HCT116 (cell line): ENCODE data around the gene DCP1A. TPM values are rescaled to one million over a fixed set of nuclear protein-coding genes. Genes with fewer than 3 reads are reported as not detected.

ENCODE experiments used
- ATAC-seq: fragments of 200-7000 bp; cut with Tn5 transposase; 2 replicates; pipeline ENCODE4 v1.9.1; 2020; ENCODE audit warnings: mild to moderate bottlenecking, moderate library complexity
- BruUV-seq: library from RNA; stranded (reverse); fragments of 400-500 nt; replicated peaks from 2 replicates; lab custom pipeline; 2021; lab: Mats Ljungman, UMichigan
- CTCF ChIA-PET: fragments of 300-600 bp; sonication (Branson Sonifier 250); formaldehyde crosslinking; loops from one replicate; lab custom pipeline; 2021; ENCODE audit warnings: antibody characterized with exemption; lab: Charles Lee
- POLR2A ChIA-PET: fragments of 300-600, 350-600 bp; sonication (Branson Sonifier 250); formaldehyde crosslinking; loops from one replicate; lab custom pipeline; 2021; ENCODE audit warnings: antibody characterized with exemption; lab: Charles Lee
- RAD21 ChIA-PET, 2 experiments: fragments of 300-600 bp; sonication (Branson Sonifier 250); formaldehyde crosslinking; loops; one replicate each; lab custom pipeline; 2023; ENCODE audit warnings: low total read pairs in 2 of 2; ENCODE audit not compliant: uncharacterized antibody in 2 of 2, unreplicated experiment in 2 of 2, low non-redundant PET in 1 of 2; lab: Charles Lee
- DNase-seq: peaks from one replicate; pipeline ENCODE4 v3.0.0-alpha.2; 2010; ENCODE audit warnings: low read depth, low spot score
- H2AFZ ChIP-seq: fragments of 200-600 bp; shearing (Covaris generic), sonication (generic); 2 replicates; pipeline ENCODE4 v1.6.1; 2017; ENCODE audit warnings: low read depth, mixed run types, mixed read lengths, antibody characterized with exemption, low read length; ENCODE audit not compliant: poor library complexity, severe bottlenecking
- H3K27ac ChIP-seq: 2 replicates; pipeline ENCODE4 v1.5.1; 2012; ENCODE audit warnings: low read depth, low read length
- H3K27me3 ChIP-seq: fragments of 200-600 bp; sonication (generic); 2 replicates; pipeline ENCODE4 v1.6.1; 2016; ENCODE audit warnings: mixed run types, low read length, mixed read lengths; ENCODE audit not compliant: insufficient read depth
- H3K36me3 ChIP-seq, 2 experiments: fragments of 200-500 bp in 1 of 2; fragments of 200-600 bp in 1 of 2; sonication (Bioruptor generic) in 1 of 2; sonication (generic) in 1 of 2; 2 replicates each; pipeline versions ENCODE4 v1.5.1 to v1.6.1; 2014 to 2016; ENCODE audit warnings: low read length in 2 of 2, inconsistent platforms in 1 of 2, mixed read lengths in 1 of 2, mixed run types in 1 of 2; ENCODE audit not compliant: insufficient read depth in 2 of 2, control insufficient read depth in 1 of 2
- H3K4me1 ChIP-seq, 2 experiments: fragments of 200-600 bp in 1 of 2; sonication (generic) in 1 of 2; 2 replicates each; pipeline versions ENCODE4 v1.5.1 to v1.6.1; 2012 to 2017; ENCODE audit warnings: low read length in 2 of 2, inconsistent platforms in 1 of 2, mild to moderate bottlenecking in 1 of 2, mixed read lengths in 1 of 2, mixed run types in 1 of 2, moderate library complexity in 1 of 2; ENCODE audit not compliant: insufficient read depth in 2 of 2, control insufficient read depth in 1 of 2
- H3K4me2 ChIP-seq: fragments of 200-600 bp; sonication (generic); 2 replicates; pipeline ENCODE4 v1.6.1; 2017; ENCODE audit warnings: mixed run types, low read length, mixed read lengths
- H3K4me3 ChIP-seq, 2 experiments: fragments of 200-600 bp in 1 of 2; sonication (generic) in 1 of 2; replicated peaks in 1 of 2; 2 replicates each; pipeline ENCODE4 v1.5.1; 2011 to 2016; ENCODE audit warnings: low read length in 2 of 2, control low read depth in 1 of 2, low read depth in 1 of 2, mild to moderate bottlenecking in 1 of 2, mixed read lengths in 1 of 2, mixed run types in 1 of 2
- H3K79me2 ChIP-seq: fragments of 200-600 bp; sonication (generic); 2 replicates; pipeline ENCODE4 v1.6.1; 2017; ENCODE audit warnings: mild to moderate bottlenecking, mixed run types, low read length, moderate library complexity, mixed read lengths; ENCODE audit not compliant: insufficient read depth
- H3K9ac ChIP-seq: fragments of 200-600 bp; sonication (generic); 2 replicates; pipeline ENCODE4 v1.6.1; 2016; ENCODE audit warnings: low read length, mixed read lengths
- H3K9me2 ChIP-seq: fragments of 200-600 bp; sonication (generic), shearing (Covaris generic); 2 replicates; pipeline ENCODE4 v1.6.1; 2017; ENCODE audit warnings: mixed run types, mild to moderate bottlenecking, moderate library complexity; ENCODE audit not compliant: insufficient read depth
- H3K9me3 ChIP-seq, 2 experiments: fragments of 200-500 bp in 1 of 2; fragments of 200-600 bp in 1 of 2; sonication (Bioruptor generic) in 1 of 2; sonication (generic) in 1 of 2; 2 replicates each; pipeline ENCODE4 v1.6.1; 2014 to 2017; ENCODE audit warnings: low read length in 2 of 2, mixed read lengths in 2 of 2, inconsistent platforms in 1 of 2, low read depth in 1 of 2, mild to moderate bottlenecking in 1 of 2, mixed run types in 1 of 2, moderate library complexity in 1 of 2; ENCODE audit not compliant: control insufficient read depth in 1 of 2, insufficient read depth in 1 of 2
- H4K20me1 ChIP-seq: fragments of 200-600 bp; sonication (generic), shearing (Covaris generic); 2 replicates; pipeline ENCODE4 v1.6.1; 2017; ENCODE audit warnings: mixed run types, mild to moderate bottlenecking, moderate library complexity; ENCODE audit not compliant: insufficient read depth
- CBX3 ChIP-seq: IDR thresholded peaks from 2 replicates; pipeline ENCODE4 v1.6.1; 2012; ENCODE audit warnings: low read depth
- CEBPB ChIP-seq: IDR thresholded peaks from 2 replicates; pipeline ENCODE4 v1.6.1; 2012; ENCODE audit warnings: low read depth
- EGR1 ChIP-seq: IDR thresholded peaks from 2 replicates; pipeline ENCODE4 v1.6.1; 2012; ENCODE audit warnings: low read depth
- ELF1 ChIP-seq: IDR thresholded peaks from 2 replicates; pipeline ENCODE4 v1.6.1; 2012; ENCODE audit warnings: low read depth, borderline replicate concordance
- EZH2 ChIP-seq: fragments of 200-600 bp; sonication (generic); IDR thresholded peaks from 2 replicates; pipeline ENCODE4 v1.6.1; 2017; ENCODE audit warnings: antibody characterized with exemption, mixed run types
- EZH2phosphoT487 ChIP-seq: fragments of 200-600 bp; IDR thresholded peaks from 2 replicates; pipeline ENCODE4 v1.6.1; 2018; ENCODE audit warnings: antibody characterized with exemption, borderline replicate concordance
- POLR2A ChIP-seq: IDR thresholded peaks from 2 replicates; pipeline ENCODE4 v1.7.0; 2011; ENCODE audit warnings: borderline replicate concordance; ENCODE audit not compliant: insufficient read depth, insufficient read length; ENCODE audit errors: extremely low read depth
- POLR2AphosphoS5 ChIP-seq: IDR thresholded peaks from 2 replicates; pipeline ENCODE4 v1.6.1; 2011; ENCODE audit warnings: mild to moderate bottlenecking, low read depth, low read length, moderate library complexity
- SRF ChIP-seq: IDR thresholded peaks from 2 replicates; pipeline ENCODE4 v1.6.1; 2012; ENCODE audit warnings: low read depth
- TCF7L2 ChIP-seq: IDR thresholded peaks from 2 replicates; pipeline ENCODE4 v1.7.0; 2011; ENCODE audit warnings: borderline replicate concordance, inconsistent platforms; ENCODE audit not compliant: insufficient read depth, insufficient read length; ENCODE audit errors: extremely low read depth
- YY1 ChIP-seq: IDR thresholded peaks from 2 replicates; pipeline ENCODE4 v1.6.1; 2011; ENCODE audit warnings: low read length, low read depth, moderate library complexity, mild to moderate bottlenecking; ENCODE audit not compliant: insufficient replicate concordance; ENCODE audit errors: extremely low read depth
- ZFX ChIP-seq: fragments of 450-650 bp; IDR thresholded peaks from 2 replicates; pipeline ENCODE4 v1.6.1; 2017
- intact Hi-C: fragments of 100-400 bp; cut with micrococcal nuclease; formaldehyde crosslinking; loops from 2 replicates; pipeline ENCODE4 v1.10.0; 2022
- total RNA-seq: library from RNA; stranded (reverse); gene quantifications from one replicate; pipeline ENCODE4 v1.2.1, GENCODE V29; 2021; ENCODE audit not compliant: unreplicated experiment
- TF ChIP-seq, protein P1 (sequence below), 3 experiments: fragments of 200-600 bp in 1 of 3; sonication (generic) in 1 of 3; IDR thresholded peaks in 2 of 3; conservative IDR thresholded peaks in 1 of 3; 2 replicates each; pipeline ENCODE4 v1.5.1; 2012 to 2017; ENCODE audit warnings: low read depth in 2 of 3, low read length in 2 of 3, antibody characterized with exemption in 1 of 3, borderline replicate concordance in 1 of 3, control low read depth in 1 of 3, mild to moderate bottlenecking in 1 of 3, mixed read lengths in 1 of 3, mixed run types in 1 of 3, moderate library complexity in 1 of 3; ENCODE audit not compliant: insufficient read depth in 1 of 3
- TF ChIP-seq, protein P2 (sequence below): IDR thresholded peaks from 2 replicates; pipeline ENCODE4 v1.6.1; 2012
- TF ChIP-seq, protein P3 (sequence below): IDR thresholded peaks from 2 replicates; pipeline ENCODE4 v1.6.1; 2011; ENCODE audit warnings: mild to moderate bottlenecking, low read length, moderate library complexity; ENCODE audit not compliant: insufficient replicate concordance; ENCODE audit errors: extremely low read depth
- TF ChIP-seq, protein P4 (sequence below): IDR thresholded peaks from 2 replicates; pipeline ENCODE4 v1.6.1; 2012; ENCODE audit warnings: low read depth
- TF ChIP-seq, protein P5 (sequence below): IDR thresholded peaks from 2 replicates; pipeline ENCODE4 v1.6.1; 2012

The DCP1A gene
- total RNA-seq, 1 experiment from 2014 or later, result 33.2 TPM

DNA sequence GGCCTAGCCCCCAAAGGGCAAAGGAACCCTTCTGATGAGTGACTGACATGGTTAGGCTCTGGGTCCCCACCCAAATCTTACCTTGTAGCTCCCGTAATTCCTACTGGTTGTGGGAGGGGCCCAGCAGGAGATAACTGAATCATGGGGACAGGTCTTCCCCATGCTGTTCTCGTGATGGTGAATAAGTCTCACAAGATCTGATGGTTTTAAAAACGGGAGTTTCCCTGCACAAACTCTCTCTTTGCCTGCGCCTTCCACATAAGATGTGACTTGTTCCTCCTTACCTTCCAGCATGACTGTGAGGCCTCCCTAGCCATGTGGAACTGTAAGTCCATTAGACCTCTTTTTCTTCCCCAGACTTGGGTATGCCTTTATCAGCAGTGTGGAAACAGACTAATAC lies 108.5 kb downstream of the DCP1A start:
- intact Hi-C loops, result no loop called here
- peaks cover 96% of the 10 kb centered on the region for H3K79me2 ChIP-seq
- DNase-seq (no peak), ATAC-seq (no peak)
- H3K9me2 ChIP-seq, result no peaks in the 10 kb centered on the region
- ChIA-PET POLR2A (interaction anchor here (1.3 kb wide), 1 partner anchor 16 kb away, joined by 4 read pairs; no protein-coding TSS in a partner anchor), CTCF (no interaction called here), RAD21 (no interaction called here)
- H3K36me3 ChIP-seq, result peaks cover 23 to 67% of the 10 kb centered on the region in 2 experiments
- H3K27ac ChIP-seq, result peak overlapping the region; percentile 82
- BruUV-seq, result TSS peak; percentile 33
- no peak overlapping the region for H2AFZ ChIP-seq
- H3K27me3 ChIP-seq, result no peaks in the 10 kb centered on the region
- TF ChIP-seq, protein P1, sequence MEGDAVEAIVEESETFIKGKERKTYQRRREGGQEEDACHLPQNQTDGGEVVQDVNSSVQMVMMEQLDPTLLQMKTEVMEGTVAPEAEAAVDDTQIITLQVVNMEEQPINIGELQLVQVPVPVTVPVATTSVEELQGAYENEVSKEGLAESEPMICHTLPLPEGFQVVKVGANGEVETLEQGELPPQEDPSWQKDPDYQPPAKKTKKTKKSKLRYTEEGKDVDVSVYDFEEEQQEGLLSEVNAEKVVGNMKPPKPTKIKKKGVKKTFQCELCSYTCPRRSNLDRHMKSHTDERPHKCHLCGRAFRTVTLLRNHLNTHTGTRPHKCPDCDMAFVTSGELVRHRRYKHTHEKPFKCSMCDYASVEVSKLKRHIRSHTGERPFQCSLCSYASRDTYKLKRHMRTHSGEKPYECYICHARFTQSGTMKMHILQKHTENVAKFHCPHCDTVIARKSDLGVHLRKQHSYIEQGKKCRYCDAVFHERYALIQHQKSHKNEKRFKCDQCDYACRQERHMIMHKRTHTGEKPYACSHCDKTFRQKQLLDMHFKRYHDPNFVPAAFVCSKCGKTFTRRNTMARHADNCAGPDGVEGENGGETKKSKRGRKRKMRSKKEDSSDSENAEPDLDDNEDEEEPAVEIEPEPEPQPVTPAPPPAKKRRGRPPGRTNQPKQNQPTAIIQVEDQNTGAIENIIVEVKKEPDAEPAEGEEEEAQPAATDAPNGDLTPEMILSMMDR (IDR thresholded peaks at IDR 0.05 in 2 of 3, conservative IDR thresholded peaks at IDR 0.05 in 1 of 3; ENCODE audit: borderline replicate concordance in 1 of 3, insufficient read depth in 1 of 3, low read depth in 2 of 3, low read length in 2 of 3), result no peak
- TF ChIP-seq CEBPB (no peak), YY1 (no peak), EZH2phosphoT487 (no peak), ZFX (no peak), TCF7L2 (no peak), EZH2 (no peak), SRF (no peak), CBX3 (no peak), POLR2AphosphoS5 (no peak), POLR2A (no peak), EGR1 (no peak), ELF1 (no peak)
- TF ChIP-seq, protein P2, sequence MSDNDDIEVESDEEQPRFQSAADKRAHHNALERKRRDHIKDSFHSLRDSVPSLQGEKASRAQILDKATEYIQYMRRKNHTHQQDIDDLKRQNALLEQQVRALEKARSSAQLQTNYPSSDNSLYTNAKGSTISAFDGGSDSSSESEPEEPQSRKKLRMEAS, result no peak
- TF ChIP-seq, protein P3, sequence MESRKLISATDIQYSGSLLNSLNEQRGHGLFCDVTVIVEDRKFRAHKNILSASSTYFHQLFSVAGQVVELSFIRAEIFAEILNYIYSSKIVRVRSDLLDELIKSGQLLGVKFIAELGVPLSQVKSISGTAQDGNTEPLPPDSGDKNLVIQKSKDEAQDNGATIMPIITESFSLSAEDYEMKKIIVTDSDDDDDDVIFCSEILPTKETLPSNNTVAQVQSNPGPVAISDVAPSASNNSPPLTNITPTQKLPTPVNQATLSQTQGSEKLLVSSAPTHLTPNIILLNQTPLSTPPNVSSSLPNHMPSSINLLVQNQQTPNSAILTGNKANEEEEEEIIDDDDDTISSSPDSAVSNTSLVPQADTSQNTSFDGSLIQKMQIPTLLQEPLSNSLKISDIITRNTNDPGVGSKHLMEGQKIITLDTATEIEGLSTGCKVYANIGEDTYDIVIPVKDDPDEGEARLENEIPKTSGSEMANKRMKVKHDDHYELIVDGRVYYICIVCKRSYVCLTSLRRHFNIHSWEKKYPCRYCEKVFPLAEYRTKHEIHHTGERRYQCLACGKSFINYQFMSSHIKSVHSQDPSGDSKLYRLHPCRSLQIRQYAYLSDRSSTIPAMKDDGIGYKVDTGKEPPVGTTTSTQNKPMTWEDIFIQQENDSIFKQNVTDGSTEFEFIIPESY, result no peak
- TF ChIP-seq, protein P4, sequence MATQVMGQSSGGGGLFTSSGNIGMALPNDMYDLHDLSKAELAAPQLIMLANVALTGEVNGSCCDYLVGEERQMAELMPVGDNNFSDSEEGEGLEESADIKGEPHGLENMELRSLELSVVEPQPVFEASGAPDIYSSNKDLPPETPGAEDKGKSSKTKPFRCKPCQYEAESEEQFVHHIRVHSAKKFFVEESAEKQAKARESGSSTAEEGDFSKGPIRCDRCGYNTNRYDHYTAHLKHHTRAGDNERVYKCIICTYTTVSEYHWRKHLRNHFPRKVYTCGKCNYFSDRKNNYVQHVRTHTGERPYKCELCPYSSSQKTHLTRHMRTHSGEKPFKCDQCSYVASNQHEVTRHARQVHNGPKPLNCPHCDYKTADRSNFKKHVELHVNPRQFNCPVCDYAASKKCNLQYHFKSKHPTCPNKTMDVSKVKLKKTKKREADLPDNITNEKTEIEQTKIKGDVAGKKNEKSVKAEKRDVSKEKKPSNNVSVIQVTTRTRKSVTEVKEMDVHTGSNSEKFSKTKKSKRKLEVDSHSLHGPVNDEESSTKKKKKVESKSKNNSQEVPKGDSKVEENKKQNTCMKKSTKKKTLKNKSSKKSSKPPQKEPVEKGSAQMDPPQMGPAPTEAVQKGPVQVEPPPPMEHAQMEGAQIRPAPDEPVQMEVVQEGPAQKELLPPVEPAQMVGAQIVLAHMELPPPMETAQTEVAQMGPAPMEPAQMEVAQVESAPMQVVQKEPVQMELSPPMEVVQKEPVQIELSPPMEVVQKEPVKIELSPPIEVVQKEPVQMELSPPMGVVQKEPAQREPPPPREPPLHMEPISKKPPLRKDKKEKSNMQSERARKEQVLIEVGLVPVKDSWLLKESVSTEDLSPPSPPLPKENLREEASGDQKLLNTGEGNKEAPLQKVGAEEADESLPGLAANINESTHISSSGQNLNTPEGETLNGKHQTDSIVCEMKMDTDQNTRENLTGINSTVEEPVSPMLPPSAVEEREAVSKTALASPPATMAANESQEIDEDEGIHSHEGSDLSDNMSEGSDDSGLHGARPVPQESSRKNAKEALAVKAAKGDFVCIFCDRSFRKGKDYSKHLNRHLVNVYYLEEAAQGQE, result no peak
- TF ChIP-seq, protein P5, sequence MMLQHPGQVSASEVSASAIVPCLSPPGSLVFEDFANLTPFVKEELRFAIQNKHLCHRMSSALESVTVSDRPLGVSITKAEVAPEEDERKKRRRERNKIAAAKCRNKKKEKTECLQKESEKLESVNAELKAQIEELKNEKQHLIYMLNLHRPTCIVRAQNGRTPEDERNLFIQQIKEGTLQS, result no peak
- no peak overlapping the region for H3K4me3 ChIP-seq
- H3K9ac ChIP-seq, result peak overlapping the region; percentile 34; the same call in 1 of the 2 replicates
- no peaks in the 10 kb centered on the region for H3K9me3 ChIP-seq
- peaks cover under 1% of the 10 kb centered on the region; the same call in 1 of the 2 replicates for H4K20me1 ChIP-seq
- peak overlapping the region; percentile 71 for H3K4me2 ChIP-seq
- peaks cover 62 to 86% of the 10 kb centered on the region in 2 experiments for H3K4me1 ChIP-seq
